IMR-90 (cell line): ENCODE results near the gene DARS1. TPM values are rescaled to one million over a fixed set of nuclear protein-coding genes. Genes with fewer than 3 reads are reported as not detected.
"Not testable (repeated sequence)": the region's sequence is repeated elsewhere in the genome, so short reads cannot be mapped to it uniquely, and the experiment has no call there.

Source experiments
- ATAC-seq: fragments of 200-7000 bp; cut with Tn5 transposase; 2 replicates; pipeline ENCODE4 v1.9.1; 2020; ENCODE audit warnings: low read depth, mild to moderate bottlenecking, moderate library complexity
- BruUV-seq: library from RNA; stranded (reverse); fragments of 400-500 nt; replicated peaks from 2 replicates; lab custom pipeline; 2021; lab: Mats Ljungman, UMichigan
- CTCF ChIA-PET: fragments of 300-600 bp; formaldehyde crosslinking; extraction: SDS; loops from one replicate; lab custom pipeline; 2021; ENCODE audit warnings: antibody characterized with exemption; lab: Yijun Ruan, JAX
- POLR2A ChIA-PET: fragments of 300-600 bp; sonication (Branson Sonifier 250); formaldehyde crosslinking; loops from one replicate; lab custom pipeline; 2022; ENCODE audit warnings: antibody characterized with exemption; ENCODE audit not compliant: unreplicated experiment; lab: Charles Lee
- DNase-seq: peaks from one replicate; pipeline ENCODE4 v3.0.0; 2013
- H2AFZ ChIP-seq: replicated peaks from 2 replicates; pipeline ENCODE3; 2013; ENCODE audit warnings: low read length, mild to moderate bottlenecking; ENCODE audit not compliant: poor library complexity
- H2AK5ac ChIP-seq: 2 replicates; pipeline ENCODE4 v1.6.1; 2013; ENCODE audit warnings: low read depth, low read length, inconsistent platforms
- H2AK9ac ChIP-seq: replicated peaks from 2 replicates; pipeline ENCODE3; 2013; ENCODE audit warnings: mild to moderate bottlenecking, low read depth, low read length, moderate library complexity; ENCODE audit not compliant: poor library complexity
- H2BK120ac ChIP-seq: 2 replicates; pipeline ENCODE4 v1.6.1; 2013; ENCODE audit warnings: low read depth, low read length, inconsistent platforms
- H2BK15ac ChIP-seq: 3 replicates; pipeline ENCODE4 v1.6.1; 2013; ENCODE audit warnings: low read depth, low read length, inconsistent platforms
- H2BK20ac ChIP-seq: 2 replicates; pipeline ENCODE4 v1.6.1; 2013; ENCODE audit warnings: low read depth, mild to moderate bottlenecking, inconsistent platforms, low read length, moderate library complexity
- H2BK5ac ChIP-seq: 2 replicates; pipeline ENCODE4 v1.6.1; 2013; ENCODE audit warnings: mild to moderate bottlenecking, low read depth, low read length, inconsistent platforms; ENCODE audit not compliant: poor library complexity, severe bottlenecking
- H3K14ac ChIP-seq: replicated peaks from 2 replicates; pipeline ENCODE4 v1.6.1; 2013; ENCODE audit warnings: low read depth, low read length, inconsistent platforms
- H3K18ac ChIP-seq: 2 replicates; pipeline ENCODE4 v1.6.1; 2013; ENCODE audit warnings: low read depth, low read length, control low read depth
- H3K23ac ChIP-seq: 2 replicates; pipeline ENCODE4 v1.6.1; 2013; ENCODE audit warnings: low read depth, low read length, inconsistent platforms
- H3K27ac ChIP-seq: 2 replicates; pipeline ENCODE4 v1.5.1; 2013; ENCODE audit warnings: mild to moderate bottlenecking, control low read depth, low read length; ENCODE audit not compliant: insufficient read depth
- H3K27me3 ChIP-seq: 2 replicates; pipeline ENCODE4 v1.6.1; 2013; ENCODE audit warnings: low read length; ENCODE audit not compliant: control insufficient read depth, insufficient read depth
- H3K36me3 ChIP-seq: 2 replicates; pipeline ENCODE4 v1.6.1; 2013; ENCODE audit warnings: low read length, mixed read lengths; ENCODE audit not compliant: control insufficient read depth, insufficient read depth
- H3K4ac ChIP-seq: 2 replicates; pipeline ENCODE4 v1.6.1; 2013; ENCODE audit warnings: low read depth, low read length, inconsistent platforms
- H3K4me1 ChIP-seq: 2 replicates; pipeline ENCODE4 v1.6.1; 2013; ENCODE audit warnings: low read length, mixed read lengths; ENCODE audit not compliant: control insufficient read depth, insufficient read depth
- H3K4me2 ChIP-seq: 2 replicates; pipeline ENCODE4 v1.6.1; 2013; ENCODE audit warnings: low read depth, mild to moderate bottlenecking, control low read depth, low read length, moderate library complexity
- H3K4me3 ChIP-seq: 2 replicates; pipeline ENCODE4 v1.5.1; 2013; ENCODE audit warnings: low read depth, mild to moderate bottlenecking, control low read depth, low read length, moderate library complexity; ENCODE audit not compliant: insufficient read depth
- H3K56ac ChIP-seq: 2 replicates; pipeline ENCODE4 v1.6.1; 2013; ENCODE audit warnings: low read length, inconsistent platforms; ENCODE audit not compliant: insufficient read depth; ENCODE audit errors: extremely low read depth
- H3K79me1 ChIP-seq, 2 experiments: 2 replicates each; pipeline ENCODE4 v1.6.1; 2013; ENCODE audit warnings: low read length in 2 of 2, inconsistent platforms in 1 of 2, low read depth in 1 of 2
- H3K9ac ChIP-seq: 2 replicates; pipeline ENCODE4 v1.6.1; 2013; ENCODE audit warnings: low read depth, low read length, control low read depth
- H3K9me1 ChIP-seq: 2 replicates; pipeline ENCODE4 v1.6.1; 2013; ENCODE audit warnings: low read length, inconsistent platforms; ENCODE audit not compliant: insufficient read depth
- H3K9me3 ChIP-seq: 2 replicates; pipeline ENCODE4 v1.6.1; 2013; ENCODE audit warnings: low read length; ENCODE audit not compliant: control insufficient read depth, insufficient read depth
- H4K20me1 ChIP-seq: 2 replicates; pipeline ENCODE4 v1.6.1; 2013; ENCODE audit warnings: low read length, inconsistent platforms; ENCODE audit not compliant: insufficient read depth
- H4K5ac ChIP-seq: 2 replicates; pipeline ENCODE4 v1.6.1; 2013; ENCODE audit warnings: mild to moderate bottlenecking, low read depth, low read length, control low read depth
- H4K8ac ChIP-seq, 2 experiments: 2 replicates each; pipeline ENCODE4 v1.6.1; 2013; ENCODE audit warnings: low read depth in 2 of 2, low read length in 2 of 2, control low read depth in 1 of 2, inconsistent platforms in 1 of 2
- H4K91ac ChIP-seq: 2 replicates; pipeline ENCODE4 v1.6.1; 2013; ENCODE audit warnings: low read depth, low read length, inconsistent platforms; ENCODE audit not compliant: insufficient read depth
- CHD1 ChIP-seq: IDR thresholded peaks from 2 replicates; pipeline ENCODE4 v1.6.1; 2012; ENCODE audit warnings: low read depth, low read length, improper control_type of control experiment
- FOS ChIP-seq: fragments of 150-350 bp; IDR thresholded peaks from 2 replicates; pipeline ENCODE4 v1.6.1; 2016; ENCODE audit warnings: low read depth, low read length
- MAZ ChIP-seq: IDR thresholded peaks from 2 replicates; pipeline ENCODE4 v1.6.1; 2012; ENCODE audit warnings: low read depth, mild to moderate bottlenecking, low read length, improper control_type of control experiment, moderate library complexity, borderline replicate concordance
- POLR2A ChIP-seq: IDR thresholded peaks from 2 replicates; pipeline ENCODE4 v1.6.1; 2012; ENCODE audit warnings: mild to moderate bottlenecking, low read depth, low read length
- RAD21 ChIP-seq: IDR thresholded peaks from 2 replicates; pipeline ENCODE4 v1.6.1; 2012; ENCODE audit warnings: low read length, improper control_type of control experiment
- SMC3 ChIP-seq: fragments of 150-350 bp; IDR thresholded peaks from 2 replicates; pipeline ENCODE4 v1.6.1; 2016; ENCODE audit warnings: low read depth, mild to moderate bottlenecking, antibody characterized with exemption, low read length, moderate library complexity
- WGBS, 2 experiments: methylation state at CpG; one replicate each; pipeline versions ENCODE4 v1.1.5 to v1.1.7; 2013; ENCODE audit warnings: missing lambda C conversion rate in 2 of 2; ENCODE audit not compliant: insufficient read length in 1 of 2; ENCODE audit errors: extremely low coverage in 2 of 2; 5-methylcytosine and 5-hydroxymethylcytosine counted together
- dilution Hi-C: fragments of 300-500 bp; cut with HindIII; formaldehyde crosslinking; loops from one replicate; pipeline ENCODE4 v1.14.3; 2018; ENCODE audit warnings: low sequenced_read_pairs; ENCODE audit not compliant: unreplicated experiment
- in situ Hi-C: fragments of 300-500 bp; cut with MboI; formaldehyde crosslinking; loops from 3 replicates; pipeline ENCODE4 v1.14.3; 2019; ENCODE audit warnings: low sequenced_read_pairs, inconsistent platforms, mixed read lengths
- intact Hi-C: fragments of 100-400 bp; cut with micrococcal nuclease; formaldehyde crosslinking; loops from 2 replicates; pipeline ENCODE4 v1.10.0; 2022
- polyA plus RNA-seq, 3 experiments: library from polyadenylated mRNA; depleted of rRNA; stranded (reverse); fragments of >200 nt; gene quantifications; 2 replicates each; pipeline ENCODE4 v1.2.3, GENCODE V29; 2012; ENCODE audit warnings: low replicate concordance in 1 of 3
- total RNA-seq: library from RNA; depleted of rRNA; stranded (reverse); fragments of >200 nt; gene quantifications from 2 replicates; pipeline ENCODE4 v1.2.3, GENCODE V29; 2012
- TF ChIP-seq, protein P1 (sequence below): conservative IDR thresholded peaks from 2 replicates; pipeline ENCODE4 v1.5.1; 2012; ENCODE audit warnings: mild to moderate bottlenecking, low read depth, low read length, improper control_type of control experiment

The DARS1 gene
- total and polyA plus RNA-seq, 2 of the 4 experiments (the other 2 are of a cell fraction) = 56.5 to 66.5 TPM

DNA sequence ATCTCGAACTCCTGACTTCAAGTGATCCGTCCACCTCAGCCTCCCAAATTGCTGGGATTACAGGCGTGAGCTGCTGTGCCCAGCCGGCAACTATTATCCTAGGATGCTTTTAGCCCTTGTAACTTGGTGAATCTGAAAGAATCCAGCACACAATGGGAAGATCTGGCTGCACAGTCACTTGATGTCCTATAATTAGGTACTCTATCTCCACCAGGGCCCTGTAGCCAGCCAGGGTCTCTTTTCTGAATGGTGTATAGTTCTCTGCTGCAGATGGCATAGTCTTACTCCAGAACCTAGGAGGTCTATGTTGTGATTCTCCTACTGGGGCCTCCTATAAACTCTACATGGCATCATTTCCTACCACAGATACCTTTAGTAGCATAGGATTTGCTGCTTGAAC is 95.3 kb downstream of the DARS1 start:
- no peak for DNase-seq
- no peak overlapping the region for H2AK9ac ChIP-seq
- H4K91ac ChIP-seq = no peak overlapping the region
- no peak overlapping the region for H2AFZ ChIP-seq
- H3K27ac ChIP-seq = no peak overlapping the region
- no peak overlapping the region for H3K4me2 ChIP-seq
- H3K14ac ChIP-seq = no peak overlapping the region
- dilution Hi-C loops (no loop called here), in situ Hi-C loops (no loop called here), intact Hi-C loops (no loop called here)
- no peaks in the 10 kb centered on the region for H3K79me1 ChIP-seq
- H3K27me3 ChIP-seq = no peaks in the 10 kb centered on the region; the same call in 1 of the 2 replicates
- no peak for ATAC-seq
- H2BK20ac ChIP-seq = no peak overlapping the region
- no peak overlapping the region for H4K5ac ChIP-seq
- no peaks in the 10 kb centered on the region for H3K9me1 ChIP-seq
- H3K4ac ChIP-seq = no peak overlapping the region
- no peak overlapping the region for H2BK120ac ChIP-seq
- H2AK5ac ChIP-seq = no peak overlapping the region
- BruUV-seq = no TSS peak
- TF ChIP-seq FOS (no peak), POLR2A (no peak), RAD21 (no peak), CHD1 (no peak), SMC3 (no peak), MAZ (no peak)
- TF ChIP-seq, protein P1, sequence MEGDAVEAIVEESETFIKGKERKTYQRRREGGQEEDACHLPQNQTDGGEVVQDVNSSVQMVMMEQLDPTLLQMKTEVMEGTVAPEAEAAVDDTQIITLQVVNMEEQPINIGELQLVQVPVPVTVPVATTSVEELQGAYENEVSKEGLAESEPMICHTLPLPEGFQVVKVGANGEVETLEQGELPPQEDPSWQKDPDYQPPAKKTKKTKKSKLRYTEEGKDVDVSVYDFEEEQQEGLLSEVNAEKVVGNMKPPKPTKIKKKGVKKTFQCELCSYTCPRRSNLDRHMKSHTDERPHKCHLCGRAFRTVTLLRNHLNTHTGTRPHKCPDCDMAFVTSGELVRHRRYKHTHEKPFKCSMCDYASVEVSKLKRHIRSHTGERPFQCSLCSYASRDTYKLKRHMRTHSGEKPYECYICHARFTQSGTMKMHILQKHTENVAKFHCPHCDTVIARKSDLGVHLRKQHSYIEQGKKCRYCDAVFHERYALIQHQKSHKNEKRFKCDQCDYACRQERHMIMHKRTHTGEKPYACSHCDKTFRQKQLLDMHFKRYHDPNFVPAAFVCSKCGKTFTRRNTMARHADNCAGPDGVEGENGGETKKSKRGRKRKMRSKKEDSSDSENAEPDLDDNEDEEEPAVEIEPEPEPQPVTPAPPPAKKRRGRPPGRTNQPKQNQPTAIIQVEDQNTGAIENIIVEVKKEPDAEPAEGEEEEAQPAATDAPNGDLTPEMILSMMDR = no peak
- H3K56ac ChIP-seq = no peak overlapping the region
- H4K8ac ChIP-seq = no peak overlapping the region
- no peak overlapping the region for H3K9ac ChIP-seq
- CTCF ChIA-PET = no interaction called here
- no peaks in the 10 kb centered on the region for H4K20me1 ChIP-seq
- no peaks in the 10 kb centered on the region for H3K36me3 ChIP-seq
- POLR2A ChIA-PET = no interaction called here
- H3K9me3 ChIP-seq = no peaks in the 10 kb centered on the region
- H3K18ac ChIP-seq = no peak overlapping the region
- H3K4me1 ChIP-seq = no peaks in the 10 kb centered on the region
- H2BK15ac ChIP-seq = no peak overlapping the region
- H2BK5ac ChIP-seq = no peak overlapping the region
- no peak overlapping the region for H3K23ac ChIP-seq
- 69% methylated on average over 3 of the region's 4 CpGs; no CpG with 5 or more reads in 1 of the 2 experiments for WGBS, 2 experiments
- no peak overlapping the region for H3K4me3 ChIP-seq

DNA sequence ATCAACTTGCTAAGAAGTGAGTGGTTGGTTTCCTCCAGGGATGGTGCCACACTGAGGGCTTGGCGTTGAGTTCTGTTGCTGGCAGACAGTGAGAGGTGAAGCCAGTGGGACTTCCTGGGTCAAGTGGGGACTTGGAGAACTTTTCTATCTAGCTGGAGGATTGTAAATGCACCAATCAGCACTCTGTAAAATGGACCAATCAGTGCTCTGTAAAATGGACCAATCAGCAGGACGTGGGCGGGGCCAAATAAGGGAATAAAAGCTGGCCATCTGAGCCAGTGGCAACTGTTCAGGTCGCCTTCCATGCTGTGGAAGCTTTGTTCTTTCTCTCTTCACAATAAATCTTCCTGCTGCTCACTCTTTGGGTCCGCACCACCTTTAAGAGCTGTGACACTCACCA is 96.8 kb downstream of the DARS1 start:
- POLR2A ChIA-PET = not testable (repeated sequence)

More for the DNA sequence above, 96.8 kb downstream of the DARS1 start:
- H3K9me1 ChIP-seq, CTCF ChIA-PET, H4K91ac ChIP-seq, H3K14ac ChIP-seq, H3K4me1 ChIP-seq, ATAC-seq, H2AK5ac ChIP-seq, in situ Hi-C loops, H3K18ac ChIP-seq, dilution Hi-C loops, H2BK5ac ChIP-seq, H3K56ac ChIP-seq, BruUV-seq, H3K9me3 ChIP-seq, H3K79me1 ChIP-seq, H3K36me3 ChIP-seq, H3K9ac ChIP-seq, H3K4me2 ChIP-seq, H2AFZ ChIP-seq, H2BK15ac ChIP-seq, H3K23ac ChIP-seq, H3K27me3 ChIP-seq, H4K20me1 ChIP-seq, H2AK9ac ChIP-seq, intact Hi-C loops, H3K27ac ChIP-seq, H3K4ac ChIP-seq, DNase-seq, H3K4me3 ChIP-seq, H2BK20ac ChIP-seq, H2BK120ac ChIP-seq, H4K8ac ChIP-seq, H4K5ac ChIP-seq: not testable (repeated sequence)
- WGBS, 2 experiments = 33% methylated on average over 2 of the region's 5 CpGs; no CpG with 5 or more reads in 1 of the 2 experiments
